ENCODE results near the gene PPP2R2C.
A peak's percentile ranks its signal among the peaks of the same experiment; 100 is the strongest.

Gene PPP2R2C

GRCh38 chr4:6475492-6476020, 3.1 kb upstream of the PPP2R2C start:
- Histone ChIP-seq H3K4me3 (ENCODE audit: low read depth, low read length) (no peak overlapping the region), H3K36me3 (ENCODE audit: insufficient read depth, low read length) (no peaks in the 10 kb centered on the region), H3K27ac (ENCODE audit: low read depth, low read length) (no peak overlapping the region), H3K4me1 (ENCODE audit: control insufficient read depth, insufficient read depth, low read length, unreplicated experiment) (peaks cover 3% of the 10 kb centered on the region), H2AFZ (ENCODE audit: low read length, unreplicated experiment) (no peak overlapping the region), H3K79me2 (ENCODE audit: control insufficient read depth, insufficient read depth, low read length, unreplicated experiment) (no peaks in the 10 kb centered on the region), H3K27me3 (ENCODE audit: insufficient read depth, low read length) (peaks cover 76% of the 10 kb centered on the region)

- peaks cover 3% of the 10 kb centered on the region for H3K4me1 ChIP-seq (ENCODE audit: control insufficient read depth, insufficient read depth, low read length, unreplicated experiment)
- no peak overlapping the region for H2AFZ ChIP-seq (ENCODE audit: low read length, unreplicated experiment)
- no peaks in the 10 kb centered on the region for H3K79me2 ChIP-seq (ENCODE audit: control insufficient read depth, insufficient read depth, low read length, unreplicated experiment)
- H3K27ac ChIP-seq (ENCODE audit: low read depth, low read length), result no peak overlapping the region
- H3K27me3 ChIP-seq (ENCODE audit: insufficient read depth, low read length), result peaks cover 76% of the 10 kb centered on the region
- no peaks in the 10 kb centered on the region for H3K36me3 ChIP-seq (ENCODE audit: insufficient read depth, low read length)
- no peak overlapping the region for H3K4me3 ChIP-seq (ENCODE audit: low read depth, low read length)
Measured at GRCh38 chr4:6474705-6475457, 2.5 kb upstream of the PPP2R2C start.

- Histone ChIP-seq H2AFZ (ENCODE audit: low read length, unreplicated experiment) (no peak overlapping the region), H3K27me3 (ENCODE audit: insufficient read depth, low read length) (peaks cover 77% of the 10 kb centered on the region), H3K79me2 (ENCODE audit: control insufficient read depth, insufficient read depth, low read length, unreplicated experiment) (no peaks in the 10 kb centered on the region), H3K27ac (ENCODE audit: low read depth, low read length) (no peak overlapping the region), H3K4me1 (ENCODE audit: control insufficient read depth, insufficient read depth, low read length, unreplicated experiment) (peaks cover 3% of the 10 kb centered on the region), H3K36me3 (ENCODE audit: insufficient read depth, low read length) (no peaks in the 10 kb centered on the region), H3K4me3 (ENCODE audit: low read depth, low read length) (no peak overlapping the region)
Measured at GRCh38 chr4:6474053-6474568, 1.7 kb upstream of the PPP2R2C start.

GRCh38 chr4:6473264-6474052, 1.0 kb upstream of the PPP2R2C start:
- no peaks in the 10 kb centered on the region for H3K79me2 ChIP-seq (ENCODE audit: control insufficient read depth, insufficient read depth, low read length, unreplicated experiment)
- H3K4me3 ChIP-seq (ENCODE audit: low read depth, low read length), result no peak overlapping the region
- no peak overlapping the region for H3K27ac ChIP-seq (ENCODE audit: low read depth, low read length)
- H3K27me3 ChIP-seq (ENCODE audit: insufficient read depth, low read length), result peaks cover 77% of the 10 kb centered on the region
- H3K36me3 ChIP-seq (ENCODE audit: insufficient read depth, low read length), result no peaks in the 10 kb centered on the region
- H3K4me1 ChIP-seq (ENCODE audit: control insufficient read depth, insufficient read depth, low read length, unreplicated experiment), result peaks cover 3% of the 10 kb centered on the region
- H2AFZ ChIP-seq (ENCODE audit: low read length, unreplicated experiment), result no peak overlapping the region

GRCh38 chr4:6472008-6472386, 417 bp downstream of the PPP2R2C start:
- Histone ChIP-seq H3K27ac (ENCODE audit: low read depth, low read length) (no peak overlapping the region), H3K27me3 (ENCODE audit: insufficient read depth, low read length) (peaks cover 79% of the 10 kb centered on the region), H3K4me3 (ENCODE audit: low read depth, low read length) (no peak overlapping the region), H3K36me3 (ENCODE audit: insufficient read depth, low read length) (no peaks in the 10 kb centered on the region), H3K79me2 (ENCODE audit: control insufficient read depth, insufficient read depth, low read length, unreplicated experiment) (no peaks in the 10 kb centered on the region), H2AFZ (ENCODE audit: low read length, unreplicated experiment) (no peak overlapping the region), H3K4me1 (ENCODE audit: control insufficient read depth, insufficient read depth, low read length, unreplicated experiment) (no peaks in the 10 kb centered on the region)

- H3K4me1 ChIP-seq (ENCODE audit: control insufficient read depth, insufficient read depth, low read length, unreplicated experiment), result no peaks in the 10 kb centered on the region
- no peaks in the 10 kb centered on the region for H3K36me3 ChIP-seq (ENCODE audit: insufficient read depth, low read length)
- H3K4me3 ChIP-seq (ENCODE audit: low read depth, low read length), result peak overlapping the region; percentile 73
- H2AFZ ChIP-seq (ENCODE audit: low read length, unreplicated experiment), result no peak overlapping the region
- H3K27me3 ChIP-seq (ENCODE audit: insufficient read depth, low read length), result peaks cover 80% of the 10 kb centered on the region
- no peaks in the 10 kb centered on the region for H3K79me2 ChIP-seq (ENCODE audit: control insufficient read depth, insufficient read depth, low read length, unreplicated experiment)
- H3K27ac ChIP-seq (ENCODE audit: low read depth, low read length), result no peak overlapping the region
Measured at GRCh38 chr4:6471307-6472007, 957 bp downstream of the PPP2R2C start.

- H2AFZ ChIP-seq (ENCODE audit: low read length, unreplicated experiment), result peak overlapping the region; percentile 58
- peaks cover 80% of the 10 kb centered on the region for H3K27me3 ChIP-seq (ENCODE audit: insufficient read depth, low read length)
- peak overlapping the region; percentile 73 for H3K4me3 ChIP-seq (ENCODE audit: low read depth, low read length)
- H3K27ac ChIP-seq (ENCODE audit: low read depth, low read length), result no peak overlapping the region
- no peaks in the 10 kb centered on the region for H3K36me3 ChIP-seq (ENCODE audit: insufficient read depth, low read length)
- no peaks in the 10 kb centered on the region for H3K4me1 ChIP-seq (ENCODE audit: control insufficient read depth, insufficient read depth, low read length, unreplicated experiment)
- no peaks in the 10 kb centered on the region for H3K79me2 ChIP-seq (ENCODE audit: control insufficient read depth, insufficient read depth, low read length, unreplicated experiment)
Measured at GRCh38 chr4:6470502-6471306, 1.7 kb downstream of the PPP2R2C start.

- Histone ChIP-seq H3K36me3 (ENCODE audit: insufficient read depth, low read length) (no peaks in the 10 kb centered on the region), H2AFZ (ENCODE audit: low read length, unreplicated experiment) (peak overlapping the region; percentile 58), H3K4me1 (ENCODE audit: control insufficient read depth, insufficient read depth, low read length, unreplicated experiment) (no peaks in the 10 kb centered on the region), H3K27me3 (ENCODE audit: insufficient read depth, low read length) (peaks cover 82% of the 10 kb centered on the region), H3K27ac (ENCODE audit: low read depth, low read length) (no peak overlapping the region), H3K79me2 (ENCODE audit: control insufficient read depth, insufficient read depth, low read length, unreplicated experiment) (no peaks in the 10 kb centered on the region), H3K4me3 (ENCODE audit: low read depth, low read length) (peak overlapping the region; percentile 73)
Measured at GRCh38 chr4:6469898-6470501, 2.4 kb downstream of the PPP2R2C start.

- H3K27me3 ChIP-seq (ENCODE audit: insufficient read depth, low read length), result peaks cover 86% of the 10 kb centered on the region
Measured at GRCh38 chr4:6469144-6469543, 3.3 kb downstream of the PPP2R2C start.

More at GRCh38 chr4:6469144-6469543, 3.3 kb downstream of the PPP2R2C start:
- H3K27ac ChIP-seq (ENCODE audit: low read depth, low read length), result no peak overlapping the region
- no peaks in the 10 kb centered on the region for H3K79me2 ChIP-seq (ENCODE audit: control insufficient read depth, insufficient read depth, low read length, unreplicated experiment)
- no peaks in the 10 kb centered on the region for H3K4me1 ChIP-seq (ENCODE audit: control insufficient read depth, insufficient read depth, low read length, unreplicated experiment)
- no peak overlapping the region for H3K4me3 ChIP-seq (ENCODE audit: low read depth, low read length)
- no peak overlapping the region for H2AFZ ChIP-seq (ENCODE audit: low read length, unreplicated experiment)
- no peaks in the 10 kb centered on the region for H3K36me3 ChIP-seq (ENCODE audit: insufficient read depth, low read length)
